DND-41 (cell line): ENCODE measurements around the gene LCN12.

Experiments used
- ATAC-seq: fragments of 200-7000 bp; cut with Tn5 transposase; 3 replicates; pipeline ENCODE4 v1.9.1; 2021; ENCODE audit warnings: low read depth; ENCODE audit not compliant: insufficient read depth
- DNase-seq: peaks from one replicate; pipeline ENCODE4 v3.0.0-alpha.2; 2020
- H2AFZ ChIP-seq: 2 replicates; pipeline ENCODE4 v1.6.0; 2012; ENCODE audit warnings: low read depth, low read length
- H3K27ac ChIP-seq: 2 replicates; pipeline ENCODE4 v1.5.1; 2012; ENCODE audit warnings: low read length, inconsistent platforms
- H3K27me3 ChIP-seq: fragments of 200-600 bp; sonication (generic); 2 replicates; pipeline ENCODE4 v1.6.0; 2012; ENCODE audit warnings: low read length, mild to moderate bottlenecking, inconsistent platforms; ENCODE audit not compliant: insufficient read depth, poor library complexity
- H3K36me3 ChIP-seq: 2 replicates; pipeline ENCODE4 v1.5.1; 2012; ENCODE audit warnings: low read length, inconsistent platforms; ENCODE audit not compliant: insufficient read depth
- H3K4me1 ChIP-seq: 2 replicates; pipeline ENCODE4 v1.5.1; 2012; ENCODE audit warnings: mild to moderate bottlenecking, low read length; ENCODE audit not compliant: insufficient read depth
- H3K4me2 ChIP-seq: 2 replicates; pipeline ENCODE4 v1.6.0; 2012; ENCODE audit warnings: mild to moderate bottlenecking, moderate library complexity, low read length, inconsistent platforms; ENCODE audit not compliant: insufficient read depth
- H3K4me3 ChIP-seq, 2 experiments: fragments of 200-600 bp in 1 of 2; shearing (Covaris generic) in 1 of 2; 2 replicates each; pipeline ENCODE4 v1.5.1; 2012 to 2016; ENCODE audit warnings: inconsistent platforms in 2 of 2, low read length in 2 of 2, mild to moderate bottlenecking in 2 of 2, low read depth in 1 of 2, moderate library complexity in 1 of 2
- H3K79me2 ChIP-seq: 2 replicates; pipeline ENCODE4 v1.6.0; 2012; ENCODE audit warnings: low read length, inconsistent platforms; ENCODE audit not compliant: insufficient read depth
- H3K9ac ChIP-seq: 2 replicates; pipeline ENCODE4 v1.6.0; 2012; ENCODE audit warnings: low read depth, mild to moderate bottlenecking, inconsistent platforms, low read length, moderate library complexity
- H3K9me3 ChIP-seq: 2 replicates; pipeline ENCODE4 v1.5.1; 2012; ENCODE audit warnings: low read length, moderate library complexity, mild to moderate bottlenecking, inconsistent platforms; ENCODE audit not compliant: insufficient read depth, severe bottlenecking
- H4K20me1 ChIP-seq: 2 replicates; pipeline ENCODE4 v1.6.0; 2012; ENCODE audit warnings: low read length; ENCODE audit not compliant: insufficient read depth
- EZH2 ChIP-seq: IDR thresholded peaks from 3 replicates; pipeline ENCODE4 v1.6.1; 2012; ENCODE audit warnings: borderline replicate concordance, low read depth, mild to moderate bottlenecking, moderate library complexity, low read length, inconsistent platforms; ENCODE audit not compliant: severe bottlenecking
- TF ChIP-seq, protein P1 (sequence below): IDR thresholded peaks from 2 replicates; pipeline ENCODE4 v1.5.1; 2012; ENCODE audit warnings: borderline replicate concordance, low read length, moderate library complexity, mild to moderate bottlenecking; ENCODE audit not compliant: poor library complexity, severe bottlenecking; ENCODE audit errors: extremely low read depth

LCN12 gene

DNA sequence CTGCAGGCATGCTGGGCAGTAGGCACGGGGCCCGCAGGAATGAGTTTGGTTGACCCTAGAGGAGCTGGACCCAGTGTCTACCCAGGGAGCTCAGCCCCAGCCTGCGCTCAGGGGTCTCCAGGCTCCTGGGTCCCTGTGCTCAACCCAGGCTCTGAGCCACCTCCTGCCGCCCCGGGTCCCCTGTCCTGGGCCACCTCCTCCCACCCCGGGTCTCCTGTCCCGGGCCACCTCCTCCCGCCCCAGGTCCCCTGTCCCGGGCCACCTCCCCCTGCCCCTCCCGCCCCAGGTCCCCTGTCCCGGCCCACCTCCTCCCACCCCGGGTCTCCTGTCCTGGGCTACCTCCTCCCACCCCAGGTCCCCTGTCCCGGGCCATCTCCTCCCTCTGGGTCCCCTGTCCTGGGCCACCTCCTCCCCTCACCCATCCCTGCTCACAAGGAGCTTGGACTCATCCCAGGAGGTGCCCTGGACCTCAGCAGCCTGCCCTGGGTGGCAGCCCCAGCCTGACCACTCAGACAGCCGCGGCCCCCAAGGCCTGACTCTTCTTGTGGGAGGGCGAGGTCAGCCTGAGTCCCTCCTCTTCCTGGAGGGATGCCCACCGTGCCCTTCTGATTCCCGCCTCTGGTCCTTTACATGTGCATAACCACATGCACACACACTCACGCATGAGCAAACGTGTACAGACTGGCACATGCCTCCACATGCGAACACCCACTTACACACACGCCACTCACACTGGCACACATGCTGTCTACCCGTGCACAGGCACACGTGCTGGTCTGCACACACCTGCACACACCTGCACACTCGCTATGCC, 2.4 kb downstream of the LCN12 start:
- no peak overlapping the region for H3K4me3 ChIP-seq

DNA sequence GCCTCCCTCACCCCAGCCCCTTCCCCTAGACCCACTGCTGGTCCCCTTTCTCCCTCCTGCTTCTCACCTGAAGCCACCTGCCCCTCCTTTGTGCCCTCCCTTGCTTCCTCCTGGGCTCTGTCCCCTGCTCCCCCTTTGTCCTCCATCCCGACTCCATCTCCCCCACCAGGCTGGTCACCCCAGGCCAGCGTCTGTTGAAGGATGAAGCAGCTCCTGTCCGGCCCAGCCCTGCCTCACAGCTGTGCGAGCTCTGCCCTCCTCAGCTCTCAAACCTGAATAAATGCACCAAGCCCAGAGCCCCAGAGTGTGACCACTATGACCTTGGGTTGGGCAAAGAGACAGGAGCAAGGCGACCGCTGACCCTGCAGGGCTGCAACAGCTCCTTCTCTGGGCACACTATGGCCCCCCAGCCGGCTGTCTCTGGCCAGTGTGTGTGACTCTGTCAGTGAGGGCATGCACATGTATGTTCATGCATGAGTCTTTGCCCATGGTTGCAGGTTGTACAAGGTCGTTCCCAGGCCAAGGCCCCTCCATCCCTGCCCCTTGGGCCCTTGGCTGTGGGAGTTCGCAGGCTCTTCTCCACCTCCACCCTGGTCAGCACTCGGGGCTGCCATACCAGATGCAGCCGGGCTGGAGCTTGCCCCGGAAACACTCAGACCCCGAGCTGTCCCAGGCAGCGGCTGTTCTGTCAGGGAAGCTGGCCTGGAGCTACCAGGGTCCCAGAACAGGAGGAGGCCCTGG, 3.3 kb downstream of the LCN12 start:
- ATAC-seq (no peak), DNase-seq (no peak)
- Histone ChIP-seq H3K9me3 (no peaks in the 10 kb centered on the region), H3K27ac (no peak overlapping the region), H3K27me3 (no peaks in the 10 kb centered on the region), H3K4me1 (peaks cover 5% of the 10 kb centered on the region), H2AFZ (no peak overlapping the region), H3K9ac (no peak overlapping the region), H3K79me2 (no peaks in the 10 kb centered on the region), H3K4me2 (no peak overlapping the region), H3K36me3 (no peaks in the 10 kb centered on the region), H3K4me3 (no peak overlapping the region), H4K20me1 (no peaks in the 10 kb centered on the region)
- TF ChIP-seq, protein P1, sequence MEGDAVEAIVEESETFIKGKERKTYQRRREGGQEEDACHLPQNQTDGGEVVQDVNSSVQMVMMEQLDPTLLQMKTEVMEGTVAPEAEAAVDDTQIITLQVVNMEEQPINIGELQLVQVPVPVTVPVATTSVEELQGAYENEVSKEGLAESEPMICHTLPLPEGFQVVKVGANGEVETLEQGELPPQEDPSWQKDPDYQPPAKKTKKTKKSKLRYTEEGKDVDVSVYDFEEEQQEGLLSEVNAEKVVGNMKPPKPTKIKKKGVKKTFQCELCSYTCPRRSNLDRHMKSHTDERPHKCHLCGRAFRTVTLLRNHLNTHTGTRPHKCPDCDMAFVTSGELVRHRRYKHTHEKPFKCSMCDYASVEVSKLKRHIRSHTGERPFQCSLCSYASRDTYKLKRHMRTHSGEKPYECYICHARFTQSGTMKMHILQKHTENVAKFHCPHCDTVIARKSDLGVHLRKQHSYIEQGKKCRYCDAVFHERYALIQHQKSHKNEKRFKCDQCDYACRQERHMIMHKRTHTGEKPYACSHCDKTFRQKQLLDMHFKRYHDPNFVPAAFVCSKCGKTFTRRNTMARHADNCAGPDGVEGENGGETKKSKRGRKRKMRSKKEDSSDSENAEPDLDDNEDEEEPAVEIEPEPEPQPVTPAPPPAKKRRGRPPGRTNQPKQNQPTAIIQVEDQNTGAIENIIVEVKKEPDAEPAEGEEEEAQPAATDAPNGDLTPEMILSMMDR = no peak
- no peak for TF ChIP-seq EZH2

More for the DNA sequence above, 2.4 kb downstream of the LCN12 start:
- Histone ChIP-seq H3K27me3 (no peaks in the 10 kb centered on the region), H3K9ac (no peak overlapping the region), H3K36me3 (no peaks in the 10 kb centered on the region), H3K27ac (no peak overlapping the region), H3K4me1 (peaks cover 10% of the 10 kb centered on the region), H4K20me1 (no peaks in the 10 kb centered on the region), H3K9me3 (no peaks in the 10 kb centered on the region), H2AFZ (no peak overlapping the region), H3K79me2 (no peaks in the 10 kb centered on the region), H3K4me2 (no peak overlapping the region)
- no peak for ATAC-seq
- TF ChIP-seq, protein P1 = no peak
- TF ChIP-seq EZH2 = no peak
- no peak for DNase-seq

DNA sequence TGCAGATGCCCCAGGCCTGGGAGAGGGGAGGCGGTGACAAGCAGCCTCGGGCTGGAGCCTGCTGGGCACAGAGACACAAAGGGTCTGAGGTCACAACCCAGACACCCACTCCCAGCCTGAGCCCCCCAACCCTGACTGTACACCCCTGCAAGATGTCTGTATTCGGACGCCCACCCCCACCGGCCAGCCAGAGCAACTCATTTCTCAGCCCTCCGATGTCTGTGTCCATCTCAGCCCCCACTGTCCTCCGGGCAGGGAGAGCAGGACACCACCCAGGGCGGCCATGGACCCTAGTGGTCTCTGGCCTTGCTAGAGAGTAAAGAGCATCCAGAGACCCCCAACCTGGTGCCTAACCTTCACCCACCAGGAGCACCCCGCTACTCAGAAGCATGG, 3.9 kb downstream of the LCN12 start:
- H3K36me3 ChIP-seq = no peaks in the 10 kb centered on the region
- H3K9ac ChIP-seq = no peak overlapping the region
- TF ChIP-seq EZH2 = no peak
- TF ChIP-seq, protein P1 = no peak
- H3K4me1 ChIP-seq = no peaks in the 10 kb centered on the region
- H3K4me2 ChIP-seq = no peak overlapping the region
- H3K27me3 ChIP-seq = no peaks in the 10 kb centered on the region
- H2AFZ ChIP-seq = no peak overlapping the region
- no peaks in the 10 kb centered on the region for H4K20me1 ChIP-seq
- ATAC-seq (no peak), DNase-seq (no peak)
- H3K79me2 ChIP-seq = no peaks in the 10 kb centered on the region
- H3K4me3 ChIP-seq = no peak overlapping the region
- H3K27ac ChIP-seq = no peak overlapping the region
- no peaks in the 10 kb centered on the region for H3K9me3 ChIP-seq
